ENCODE measurements around the gene FGFR4.

Gene FGFR4

GRCh38 chr5:177131352-177132135 lies 44.8 kb downstream of the FGFR4 start:
- DNase-seq (ENCODE audit: low read depth in 1 of 2, low spot score in 1 of 2), result no peak

GRCh38 chr5:177132136-177133095 lies 45.7 kb downstream of the FGFR4 start:
- peak in 1 of 2 donors; percentile 22 for DNase-seq (ENCODE audit: low read depth in 1 of 2, low spot score in 1 of 2)

- peak; percentile 77 to 88 for DNase-seq (ENCODE audit: low read depth in 1 of 2, low spot score in 1 of 2)
Measured at GRCh38 chr5:177133096-177133852, 46.6 kb downstream of the FGFR4 start, which contains the start of gene NSD1. TSS of gene NSD1 (plus strand) at chr5:177133773. CDS start at chr5:177135104, 1,331 bp downstream.

- DNase-seq (ENCODE audit: low read depth in 1 of 2, low spot score in 1 of 2), result peak in 1 of 2 donors; percentile 22
Measured at GRCh38 chr5:177133853-177134696, 47.4 kb downstream of the FGFR4 start.

GRCh38 chr5:177134697-177135225 lies 48.0 kb downstream of the FGFR4 start:
- DNase-seq (ENCODE audit: low read depth in 1 of 2, low spot score in 1 of 2), result no peak

GRCh38 chr5:177140312-177140711 lies 53.6 kb downstream of the FGFR4 start:
- DNase-seq (ENCODE audit: low read depth in 1 of 2, low spot score in 1 of 2), result no peak

- no peak for DNase-seq (ENCODE audit: low read depth in 1 of 2, low spot score in 1 of 2)
Measured at GRCh38 chr5:177141496-177141895, 54.8 kb downstream of the FGFR4 start.

- no peak for DNase-seq (ENCODE audit: low read depth in 1 of 2, low spot score in 1 of 2)
Measured at GRCh38 chr5:177142098-177142611, 55.4 kb downstream of the FGFR4 start.

- DNase-seq (ENCODE audit: low read depth in 1 of 2, low spot score in 1 of 2), result no peak
Measured at GRCh38 chr5:177142778-177143177, 56.1 kb downstream of the FGFR4 start.

GRCh38 chr5:177146891-177147638 lies 60.4 kb downstream of the FGFR4 start:
- DNase-seq (ENCODE audit: low read depth in 1 of 2, low spot score in 1 of 2), result no peak

Measured in activated T-helper 1 cell treated with anti-CD3 and anti-CD28 coated beads, Interleukin-2, amount 50 U/mL, for 16 hours (primary cell).